GM23248 (cell line): ENCODE results near the gene SNX25. TPM values are rescaled to one million over a fixed set of nuclear protein-coding genes. Genes with fewer than 3 reads are reported as not detected.

ENCODE experiments used
- DNase-seq: peaks from one replicate; pipeline ENCODE4 v3.0.0-alpha.2; 2015
- H2AFZ ChIP-seq: fragments of 200-600 bp; sonication (generic); 2 replicates; pipeline ENCODE4 v1.6.1; 2016; ENCODE audit warnings: antibody characterized with exemption
- H3F3A ChIP-seq: fragments of 200-600 bp; sonication (generic); 2 replicates; pipeline ENCODE4 v1.6.1; 2016; ENCODE audit warnings: mild to moderate bottlenecking, antibody characterized with exemption, mixed run types; ENCODE audit not compliant: insufficient read depth
- H3K27ac ChIP-seq: fragments of 200-600 bp; sonication (generic); 2 replicates; pipeline ENCODE4 v1.5.1; 2016; ENCODE audit warnings: mild to moderate bottlenecking
- H3K27me3 ChIP-seq: fragments of 200-600 bp; sonication (generic); replicated peaks from 2 replicates; pipeline ENCODE4 v1.6.1; 2016; ENCODE audit warnings: mild to moderate bottlenecking; ENCODE audit not compliant: insufficient read depth
- H3K36me3 ChIP-seq: fragments of 200-600 bp; sonication (generic); 2 replicates; pipeline ENCODE4 v1.6.1; 2016; ENCODE audit warnings: low read depth, mild to moderate bottlenecking
- H3K4me1 ChIP-seq: fragments of 200-600 bp; sonication (generic); 2 replicates; pipeline ENCODE4 v1.6.1; 2016; ENCODE audit warnings: mild to moderate bottlenecking; ENCODE audit not compliant: insufficient read depth
- H3K4me2 ChIP-seq: fragments of 200-600 bp; sonication (generic); one replicate; pipeline ENCODE4 v1.6.1; 2016; ENCODE audit warnings: mild to moderate bottlenecking; ENCODE audit not compliant: unreplicated experiment
- H3K4me3 ChIP-seq: fragments of 200-600 bp; sonication (generic); 2 replicates; pipeline ENCODE4 v1.5.1; 2016; ENCODE audit warnings: mild to moderate bottlenecking
- H3K79me2 ChIP-seq: fragments of 200-600 bp; sonication (generic); 2 replicates; pipeline ENCODE4 v1.6.1; 2016; ENCODE audit warnings: mild to moderate bottlenecking; ENCODE audit not compliant: insufficient read depth
- H3K9ac ChIP-seq: fragments of 200-600 bp; sonication (generic); 2 replicates; pipeline ENCODE4 v1.6.1; 2016; ENCODE audit warnings: mild to moderate bottlenecking
- H3K9me2 ChIP-seq: fragments of 200-600 bp; sonication (generic); 2 replicates; pipeline ENCODE4 v1.6.1; 2016; ENCODE audit warnings: mixed run types, mild to moderate bottlenecking, moderate library complexity; ENCODE audit not compliant: insufficient read depth
- H3K9me3 ChIP-seq: fragments of 200-600 bp; sonication (generic); one replicate; pipeline ENCODE4 v1.6.1; 2017; ENCODE audit warnings: low read depth
- H4K20me1 ChIP-seq: fragments of 200-600 bp; sonication (generic); 2 replicates; pipeline ENCODE4 v1.6.0; 2016; ENCODE audit not compliant: insufficient read depth
- EZH2 ChIP-seq: fragments of 200-600 bp; sonication (generic); IDR thresholded peaks from 2 replicates; pipeline ENCODE4 v1.6.1; 2018; ENCODE audit warnings: antibody characterized with exemption, mild to moderate bottlenecking; ENCODE audit not compliant: insufficient read depth, poor library complexity, severe bottlenecking
- EZH2phosphoT487 ChIP-seq: fragments of 200-600 bp; sonication (generic); IDR thresholded peaks from 2 replicates; pipeline ENCODE4 v1.6.1; 2018; ENCODE audit warnings: antibody characterized with exemption, moderate library complexity, mild to moderate bottlenecking, low read depth; ENCODE audit not compliant: insufficient read depth
- WGBS, 2 experiments: methylation state at CpG; one replicate each; pipeline ENCODE4 v1.1.6; 2015 to 2017; ENCODE audit warnings: low lambda C conversion rate in 2 of 2, low coverage in 1 of 2; ENCODE audit errors: missing lambda C conversion rate in 2 of 2; 5-methylcytosine and 5-hydroxymethylcytosine counted together
- in situ Hi-C: fragments of 300-500 bp; cut with MboI; formaldehyde crosslinking; loops from 2 replicates; pipeline ENCODE4 v1.15.0; 2020
- polyA plus RNA-seq: library from polyadenylated mRNA; unstranded; fragments of >200 nt; fragmentation: Nextera tagmentation; extraction: Ambion mirVana; gene quantifications from 2 replicates; pipeline ENCODE4 v1.2.1, GENCODE V29; 2016
- total RNA-seq: library from RNA; depleted of rRNA; stranded (reverse); fragments of >200 nt; shearing (Covaris generic); gene quantifications from 2 replicates; pipeline ENCODE4 v1.2.3, GENCODE V29; 2014

Gene SNX25
- total and polyA plus RNA-seq, 2 experiments from 2014 or later = 8.2 to 50.0 TPM

- no peak overlapping the region for H3K4me3 ChIP-seq
- H3K27me3 ChIP-seq = no peaks in the 10 kb centered on the region
- no peak overlapping the region for H3K4me2 ChIP-seq
- no peaks in the 10 kb centered on the region for H3K9me2 ChIP-seq
- no peak for TF ChIP-seq EZH2phosphoT487
- H2AFZ ChIP-seq = no peak overlapping the region
- H4K20me1 ChIP-seq = no peaks in the 10 kb centered on the region
- WGBS, 2 experiments = 92 to 95% methylated on average over 14 of the region's 14 CpGs
- peaks cover 17% of the 10 kb centered on the region for H3F3A ChIP-seq
- no peak for DNase-seq
- no peak overlapping the region for H3K27ac ChIP-seq
- no peaks in the 10 kb centered on the region for H3K79me2 ChIP-seq
- H3K9me3 ChIP-seq = no peaks in the 10 kb centered on the region
- peaks cover 17% of the 10 kb centered on the region for H3K4me1 ChIP-seq
- peaks cover 19% of the 10 kb centered on the region; the same call in 1 of the 2 replicates for H3K36me3 ChIP-seq
- no peak overlapping the region for H3K9ac ChIP-seq
- in situ Hi-C loops = no loop called here
Measured at GRCh38 chr4:185346975-185347601, 137.7 kb downstream of the SNX25 start.

DNA sequence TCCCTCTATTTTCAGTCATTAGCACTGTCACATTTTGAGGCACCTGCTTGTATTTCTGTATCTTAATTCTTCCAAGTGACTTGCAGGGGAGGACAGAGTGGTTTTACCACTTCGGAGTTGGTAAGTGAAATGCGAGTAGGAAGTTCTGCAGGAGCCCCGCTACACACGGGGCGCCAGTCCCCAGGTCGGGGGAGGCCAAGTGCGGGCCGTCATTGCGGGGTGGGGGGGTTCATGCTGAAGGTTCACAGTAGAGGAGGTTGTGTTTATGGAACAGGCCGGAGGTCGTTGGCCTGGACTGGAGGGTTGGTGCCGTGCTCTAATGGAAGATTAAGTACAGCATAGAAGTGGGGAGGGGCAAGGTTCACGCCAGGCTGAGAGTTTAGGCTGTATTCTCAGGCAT is 142.3 kb downstream of the SNX25 start:
- DNase-seq = no peak
- H3K9me3 ChIP-seq = no peaks in the 10 kb centered on the region
- H3K4me3 ChIP-seq = no peak overlapping the region
- H3K27ac ChIP-seq = no peak overlapping the region
- H3K4me2 ChIP-seq = no peak overlapping the region
- H4K20me1 ChIP-seq = no peaks in the 10 kb centered on the region
- peaks cover 14% of the 10 kb centered on the region; the same call in 1 of the 2 replicates for H3K36me3 ChIP-seq
- no peaks in the 10 kb centered on the region for H3K9me2 ChIP-seq
- H3K27me3 ChIP-seq = no peaks in the 10 kb centered on the region
- in situ Hi-C loops = no loop called here
- no peak overlapping the region for H2AFZ ChIP-seq
- H3K79me2 ChIP-seq = no peaks in the 10 kb centered on the region
- 0 out of 2 replicates have a peak, but pooled peaks cover 2% of the 10 kb centered on the region for H3F3A ChIP-seq
- H3K9ac ChIP-seq = no peak overlapping the region
- H3K4me1 ChIP-seq = no peaks in the 10 kb centered on the region
- TF ChIP-seq EZH2 (no peak), EZH2phosphoT487 (no peak)
- WGBS, 2 experiments = 97 to 98% methylated on average over 12 to 13 of the region's 13 CpGs

DNA sequence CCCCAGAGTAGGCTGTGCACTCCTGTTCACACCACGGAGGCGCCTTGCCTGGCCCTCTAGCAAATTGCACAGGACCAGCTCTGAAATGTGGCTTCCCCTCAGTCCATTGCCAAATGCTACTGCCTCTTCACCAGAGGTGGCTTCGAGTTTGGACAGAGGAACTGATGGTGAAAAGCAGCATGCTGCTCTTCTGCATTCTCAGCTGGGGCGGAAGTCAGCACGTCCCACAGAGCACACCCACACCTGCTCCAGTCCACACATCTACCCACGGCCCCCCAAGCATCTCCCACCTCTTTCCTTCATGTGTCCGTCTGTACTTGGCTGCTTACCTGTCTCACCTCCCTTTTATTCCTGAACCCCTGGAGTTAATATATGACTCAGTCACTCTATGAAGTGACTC is 142.8 kb downstream of the SNX25 start:
- in situ Hi-C loops = no loop called here

DNA sequence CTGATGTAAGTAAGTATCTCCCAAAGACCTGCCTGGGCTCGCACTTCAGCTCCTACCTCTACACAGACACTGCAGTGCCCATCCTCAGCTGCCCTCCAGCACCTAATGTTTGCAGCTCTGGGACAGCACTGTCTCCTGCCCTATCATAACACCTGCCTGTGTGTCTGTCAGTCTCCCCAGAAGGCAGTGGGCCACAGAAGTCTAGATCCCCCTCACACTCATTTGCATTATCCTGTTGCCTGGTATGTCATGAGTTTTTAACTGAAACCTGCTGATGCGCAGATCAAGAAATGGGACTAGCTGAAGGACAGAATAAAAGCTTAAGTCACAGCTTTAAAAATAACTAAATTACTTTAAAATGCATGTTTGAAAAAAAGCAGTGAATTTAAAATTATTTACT is 143.3 kb downstream of the SNX25 start:
- Histone ChIP-seq H3K9me2 (no peaks in the 10 kb centered on the region), H4K20me1 (no peaks in the 10 kb centered on the region), H3K4me3 (no peak overlapping the region), H3K9ac (no peak overlapping the region), H3K27me3 (no peaks in the 10 kb centered on the region), H3K79me2 (no peaks in the 10 kb centered on the region), H3K4me1 (no peaks in the 10 kb centered on the region), H3F3A (0 out of 2 replicates have a peak, but pooled peaks cover 8% of the 10 kb centered on the region), H3K4me2 (no peak overlapping the region), H2AFZ (no peak overlapping the region), H3K27ac (no peak overlapping the region), H3K36me3 (peaks cover 15% of the 10 kb centered on the region; the same call in 1 of the 2 replicates), H3K9me3 (no peaks in the 10 kb centered on the region)
- 98 to 100% methylated on average over 2 of the region's 2 CpGs for whole genome bisulfite sequencing, 2 experiments
- no peak for TF ChIP-seq EZH2
- no peak for TF ChIP-seq EZH2phosphoT487
- in situ Hi-C loops = no loop called here
- no peak for DNase-seq

More for the DNA sequence above, 142.8 kb downstream of the SNX25 start:
- no peak overlapping the region for H3K4me3 ChIP-seq
- no peak for DNase-seq
- H2AFZ ChIP-seq = no peak overlapping the region
- no peak overlapping the region for H3K4me2 ChIP-seq
- no peaks in the 10 kb centered on the region for H3K27me3 ChIP-seq
- TF ChIP-seq EZH2 (no peak), EZH2phosphoT487 (no peak)
- no peaks in the 10 kb centered on the region for H3K79me2 ChIP-seq
- 0 out of 2 replicates have a peak, but pooled peaks cover 14% of the 10 kb centered on the region for H3K36me3 ChIP-seq
- no peaks in the 10 kb centered on the region for H3K4me1 ChIP-seq
- H4K20me1 ChIP-seq = no peaks in the 10 kb centered on the region
- no peak overlapping the region for H3K27ac ChIP-seq
- 0 out of 2 replicates have a peak, but pooled peaks cover 8% of the 10 kb centered on the region for H3F3A ChIP-seq
- no peaks in the 10 kb centered on the region for H3K9me3 ChIP-seq
- no peak overlapping the region for H3K9ac ChIP-seq
- WGBS, 2 experiments = 81 to 85% methylated on average over 7 of the region's 7 CpGs
- H3K9me2 ChIP-seq = no peaks in the 10 kb centered on the region
